CD4-positive, alpha-beta T cell treated with Interleukin-10 for 1 hour (primary cell): ENCODE results near the gene TIGIT.

Experiments
- DNase-seq: peaks from one replicate; pipeline ENCODE4 v3.0.0-alpha.2; 2020

Gene TIGIT

GRCh38 chr3:114313426-114313825 lies 19.6 kb downstream of the TIGIT start:
- no peak for DNase-seq

- DNase-seq, result no peak
Observed at GRCh38 chr3:114314282-114314681, 20.5 kb downstream of the TIGIT start.

DNA sequence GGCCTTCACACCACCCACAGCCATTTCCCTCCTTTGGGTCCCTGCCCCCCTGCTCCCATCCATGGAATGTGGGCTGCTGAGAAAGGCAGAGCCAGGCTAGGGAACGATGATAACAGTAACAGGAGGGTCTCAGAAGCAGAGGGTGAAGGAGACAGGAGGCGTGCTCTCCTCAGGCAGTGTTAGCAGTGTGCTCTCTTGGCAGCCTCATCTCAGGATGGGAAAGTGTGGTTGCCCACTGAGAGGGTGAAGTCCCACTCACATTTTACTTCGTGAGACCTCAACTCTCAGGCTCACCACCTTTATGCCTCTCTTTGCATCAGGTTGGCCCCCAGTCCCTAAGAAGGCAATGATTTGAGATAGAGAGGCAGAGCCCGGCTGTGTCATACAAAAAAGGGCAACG lies 24.5 kb downstream of the TIGIT start:
- no peak for DNase-seq

DNA sequence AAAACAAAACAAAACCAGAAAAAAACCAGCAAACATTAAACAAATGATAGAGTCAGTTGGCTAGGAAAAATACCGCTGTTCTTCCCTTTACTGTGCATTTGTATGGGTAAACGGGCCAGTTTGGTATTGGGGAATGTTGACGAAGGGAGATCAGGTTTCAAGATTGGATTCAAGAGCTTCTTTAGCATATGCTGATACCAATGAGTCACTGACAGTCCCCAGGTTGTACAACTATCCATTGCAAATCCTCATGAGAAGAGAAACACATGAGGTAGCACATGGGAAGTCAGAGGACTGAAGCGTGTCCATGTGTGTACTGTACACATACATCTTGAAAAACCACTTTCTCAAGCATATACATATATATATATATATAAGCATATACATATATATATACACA lies 25.6 kb downstream of the TIGIT start:
- no peak for DNase-seq

- no peak for DNase-seq
Observed at GRCh38 chr3:114320246-114320645, 26.4 kb downstream of the TIGIT start.

DNA sequence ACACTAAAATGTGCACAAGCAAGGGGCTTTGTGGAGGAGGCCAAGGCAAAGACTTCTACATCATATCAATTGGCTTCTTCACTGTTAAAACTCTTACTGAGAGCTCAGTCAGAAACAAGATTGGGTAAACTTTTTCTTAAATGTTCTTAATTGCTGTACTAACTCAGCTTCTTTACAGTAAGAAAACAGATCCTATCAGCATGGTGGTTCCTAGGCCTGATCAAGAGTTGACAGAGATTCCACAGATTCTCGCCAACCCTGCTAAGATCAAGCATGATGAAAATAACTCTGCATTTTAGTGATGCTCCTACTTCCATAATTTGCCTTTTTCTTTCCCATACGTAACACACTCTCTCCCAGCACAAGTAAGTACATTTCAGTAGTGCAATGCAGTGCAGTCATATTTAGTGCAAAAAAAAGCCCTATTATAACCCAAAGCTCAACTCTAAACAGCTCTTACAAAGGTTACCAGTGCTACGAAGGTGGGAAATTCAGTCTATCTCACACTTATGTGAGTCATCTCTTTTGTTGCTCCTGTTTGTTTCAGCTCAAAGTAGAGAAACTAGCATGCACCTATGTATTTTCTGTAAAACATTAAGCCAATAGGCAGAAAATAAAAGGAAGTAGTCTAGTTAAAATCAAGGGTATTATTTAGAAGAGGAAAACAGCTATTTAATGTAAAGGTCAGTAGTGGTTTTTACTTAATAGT lies 29.9 kb downstream of the TIGIT start:
- DNase-seq, result no peak

- DNase-seq, result no peak
Observed at GRCh38 chr3:114327665-114328064, 33.8 kb downstream of the TIGIT start.

- DNase-seq, result no peak
Observed at GRCh38 chr3:114328345-114328744, 34.5 kb downstream of the TIGIT start.

- DNase-seq, result no peak
Observed at GRCh38 chr3:114329823-114330222, 36.0 kb downstream of the TIGIT start.

- DNase-seq, result no peak
Observed at GRCh38 chr3:114331007-114331406, 37.2 kb downstream of the TIGIT start.

DNA sequence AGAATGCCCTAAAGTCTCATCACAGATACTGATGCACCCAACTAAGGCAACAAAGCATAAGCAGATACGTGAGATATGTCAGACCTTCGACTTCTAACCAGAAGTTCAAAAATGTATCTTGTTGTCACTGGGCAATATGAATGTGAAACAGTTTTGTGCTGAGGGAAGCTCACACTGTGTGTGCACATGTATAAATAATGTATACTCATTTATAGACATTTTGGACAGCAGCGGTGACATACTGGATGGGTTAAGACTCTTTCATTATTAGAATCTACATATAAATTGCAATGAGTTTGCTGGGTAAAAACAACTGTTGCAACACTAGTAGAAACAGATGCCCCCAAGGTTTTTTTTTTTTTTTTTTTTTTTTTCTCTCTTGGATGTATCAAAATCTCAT lies 37.9 kb downstream of the TIGIT start:
- DNase-seq, result no peak

DNA sequence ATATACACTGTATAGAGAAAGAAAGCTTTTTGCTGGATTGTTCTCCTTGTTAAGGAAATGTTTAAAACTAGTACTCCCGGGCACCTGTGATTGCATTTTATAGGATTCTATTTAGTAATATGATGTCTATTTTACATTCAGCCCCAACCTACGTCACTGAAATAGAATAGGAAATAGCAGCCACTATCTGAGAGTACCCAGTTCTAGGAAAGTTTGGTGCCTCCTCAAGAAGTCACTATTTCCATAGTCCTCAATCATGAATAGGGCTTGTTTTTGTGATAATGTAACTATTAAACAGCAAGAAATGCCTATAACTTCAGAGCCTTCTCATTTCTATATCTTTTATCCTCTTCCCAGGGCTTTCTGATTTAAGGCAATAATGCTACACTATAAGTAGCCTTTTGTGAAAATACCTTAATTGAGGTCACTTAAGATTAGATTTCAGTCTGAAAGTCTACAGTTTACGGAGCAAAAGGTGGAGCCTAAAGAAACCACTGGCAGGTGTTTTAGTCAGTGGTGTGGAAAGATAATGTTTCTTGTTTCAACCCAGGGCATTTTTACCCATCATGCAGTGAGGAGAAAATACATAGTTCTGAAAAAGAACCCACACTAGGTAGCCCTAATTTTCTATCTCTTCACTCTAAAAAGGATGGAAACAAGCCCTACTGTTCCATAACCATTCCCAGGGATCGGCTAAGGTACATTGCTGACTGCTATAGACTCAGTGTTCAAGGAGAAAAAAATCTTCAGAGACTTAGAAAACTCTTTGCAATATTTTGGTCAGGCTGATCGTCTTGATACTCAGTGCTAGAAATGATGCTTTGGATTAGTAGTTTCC lies 38.7 kb downstream of the TIGIT start:
- no peak for DNase-seq

- no peak for DNase-seq
Observed at GRCh38 chr3:114333180-114333922, 39.5 kb downstream of the TIGIT start.

GRCh38 chr3:114333923-114334240 lies 40.1 kb downstream of the TIGIT start:
- DNase-seq, result no peak

GRCh38 chr3:114336122-114336697 lies 42.4 kb downstream of the TIGIT start:
- no peak for DNase-seq

GRCh38 chr3:114336857-114337256 lies 43.0 kb downstream of the TIGIT start:
- no peak for DNase-seq

GRCh38 chr3:114338651-114339357 lies 45.0 kb downstream of the TIGIT start:
- peak; percentile 43 for DNase-seq

GRCh38 chr3:114344492-114344891 lies 50.7 kb downstream of the TIGIT start:
- DNase-seq, result no peak

GRCh38 chr3:114350271-114350670 lies 56.4 kb downstream of the TIGIT start:
- DNase-seq, result no peak

GRCh38 chr3:114350690-114351089 lies 56.9 kb downstream of the TIGIT start:
- DNase-seq, result no peak

DNA sequence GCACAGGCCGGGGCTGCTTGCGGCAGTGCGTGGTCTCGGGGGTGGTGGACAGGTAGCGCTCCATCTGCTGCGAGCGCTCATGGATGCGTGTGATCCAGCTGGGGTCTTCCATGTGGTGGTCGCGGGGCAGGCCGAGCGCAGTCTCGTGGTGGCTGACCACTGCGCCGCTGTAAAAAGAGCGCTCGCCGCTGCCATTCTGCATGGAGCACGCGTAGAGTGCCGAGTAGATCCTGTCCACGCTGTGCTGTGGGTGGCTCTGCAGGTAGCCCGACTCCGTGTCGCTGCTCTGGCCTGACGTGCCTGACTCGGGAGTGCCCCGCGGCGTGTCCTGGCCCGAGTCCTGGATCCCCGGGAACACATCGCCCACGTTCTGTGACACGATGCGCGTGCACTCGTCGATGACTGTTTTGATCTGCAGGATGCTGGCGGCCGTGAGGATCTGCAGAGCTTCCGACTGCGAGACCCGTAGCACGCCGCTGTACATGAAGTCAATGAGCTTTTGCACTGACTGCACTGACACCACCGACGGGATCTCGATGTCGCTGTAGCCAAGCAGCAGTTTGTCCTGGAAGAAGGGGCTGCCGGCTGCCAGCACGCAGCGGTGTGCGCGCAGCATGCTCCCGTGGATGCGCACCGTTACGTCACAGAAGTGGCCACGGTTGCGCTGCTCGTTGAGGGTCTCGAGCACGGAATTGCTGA lies 57.4 kb downstream of the TIGIT start:
- no peak for DNase-seq

GRCh38 chr3:114351822-114352145 lies 58.0 kb downstream of the TIGIT start:
- DNase-seq, result no peak
